Astrocyte (in vitro differentiated cells and primary cell): ENCODE data around the gene RASGRP1. TPM values are rescaled to one million over a fixed set of nuclear protein-coding genes. Genes with fewer than 3 reads are reported as not detected.
A peak's percentile ranks its signal among the peaks of the same experiment; 100 is the strongest.

ENCODE experiments used
- DNase-seq: peaks from one replicate; pipeline ENCODE4 v3.0.0-alpha.2; 2010; ENCODE audit warnings: low read depth
- FAIRE-seq: peaks from 2 replicates; lab custom pipeline; 2011; peaks lifted over from hg19 to GRCh38; lab: Jason Lieb, UNC
- H2AFZ ChIP-seq: 2 replicates; pipeline ENCODE4 v1.6.0; 2012; ENCODE audit warnings: low read depth, low read length, inconsistent platforms
- H3K27ac ChIP-seq: 2 replicates; pipeline ENCODE4 v1.5.1; 2011; ENCODE audit warnings: low read depth, low read length, inconsistent platforms
- H3K27me3 ChIP-seq: 2 replicates; pipeline ENCODE4 v1.6.0; 2011; ENCODE audit warnings: low read length, inconsistent platforms; ENCODE audit not compliant: insufficient read depth
- H3K36me3 ChIP-seq: 2 replicates; pipeline ENCODE4 v1.5.1; 2011; ENCODE audit warnings: low read length, inconsistent platforms; ENCODE audit not compliant: insufficient read depth
- H3K4me1 ChIP-seq: 2 replicates; pipeline ENCODE4 v1.5.1; 2011; ENCODE audit warnings: low read length, inconsistent platforms; ENCODE audit not compliant: insufficient read depth
- H3K4me2 ChIP-seq: 2 replicates; pipeline ENCODE4 v1.6.0; 2012; ENCODE audit warnings: low read length, inconsistent platforms
- H3K4me3 ChIP-seq: 2 replicates; pipeline ENCODE4 v1.5.1; 2011; ENCODE audit warnings: low read depth, mild to moderate bottlenecking, low read length, inconsistent platforms; ENCODE audit not compliant: insufficient read depth
- H3K79me2 ChIP-seq: 2 replicates; pipeline ENCODE4 v1.6.0; 2012; ENCODE audit warnings: mild to moderate bottlenecking, low read length, inconsistent platforms; ENCODE audit not compliant: insufficient read depth
- H3K9ac ChIP-seq: 2 replicates; pipeline ENCODE4 v1.6.0; 2012; ENCODE audit warnings: mild to moderate bottlenecking, low read length, inconsistent platforms
- H3K9me3 ChIP-seq: 2 replicates; pipeline ENCODE4 v1.5.1; 2012; ENCODE audit warnings: low read depth, mild to moderate bottlenecking, low read length, inconsistent platforms; ENCODE audit not compliant: insufficient read depth
- H4K20me1 ChIP-seq: 2 replicates; pipeline ENCODE4 v1.6.0; 2012; ENCODE audit warnings: low read length, inconsistent platforms; ENCODE audit not compliant: insufficient read depth
- H3K27ac Mint-ChIP-seq: one replicate; pipeline ENCODE4 v1.8.0; 2021; ENCODE audit warnings: mild to moderate bottlenecking, mixed read lengths; ENCODE audit not compliant: unreplicated experiment
- H3K27me3 Mint-ChIP-seq: one replicate; pipeline ENCODE4 v1.8.0; 2021; ENCODE audit warnings: low read depth, mixed read lengths; ENCODE audit not compliant: unreplicated experiment
- H3K36me3 Mint-ChIP-seq: one replicate; pipeline ENCODE4 v1.8.0; 2021; ENCODE audit warnings: low read depth, mixed read lengths; ENCODE audit not compliant: unreplicated experiment
- H3K4me1 Mint-ChIP-seq: one replicate; pipeline ENCODE4 v1.8.0; 2021; ENCODE audit warnings: low read depth, mixed read lengths; ENCODE audit not compliant: unreplicated experiment
- H3K4me3 Mint-ChIP-seq: one replicate; pipeline ENCODE4 v1.8.0; 2021; ENCODE audit warnings: mild to moderate bottlenecking, moderate library complexity, mixed read lengths; ENCODE audit not compliant: unreplicated experiment
- H3K9me3 Mint-ChIP-seq: one replicate; pipeline ENCODE4 v1.8.0; 2021; ENCODE audit warnings: mild to moderate bottlenecking, mixed read lengths; ENCODE audit not compliant: unreplicated experiment
- EZH2 ChIP-seq: IDR thresholded peaks from 2 replicates; pipeline ENCODE4 v1.6.1; 2012; ENCODE audit warnings: mild to moderate bottlenecking, low read length, inconsistent platforms; ENCODE audit not compliant: insufficient read depth
- total RNA-seq: library from RNA; stranded (reverse); gene quantifications from 2 replicates; pipeline ENCODE4 v1.2.1, GENCODE V29; 2021
- TF ChIP-seq, protein P1 (sequence below): IDR thresholded peaks from 2 replicates; pipeline ENCODE4 v1.5.1; 2011; ENCODE audit warnings: low read depth, mild to moderate bottlenecking, inconsistent platforms, low read length, moderate library complexity; ENCODE audit not compliant: insufficient read depth

RASGRP1 gene
- total RNA-seq, 1 donor from 2014 or later = 1.4 TPM

GRCh38 chr15:38547255-38547997 is 17.2 kb downstream of the RASGRP1 start:
- Mint-ChIP-seq H3K9me3 (no peaks in the 10 kb centered on the region), H3K4me3 (no peak overlapping the region), H3K4me1 (peaks cover 8% of the 10 kb centered on the region), H3K36me3 (no peaks in the 10 kb centered on the region), H3K27ac (no peak overlapping the region), H3K27me3 (no peaks in the 10 kb centered on the region)
- Histone ChIP-seq H3K36me3 (no peaks in the 10 kb centered on the region), H3K27ac (no peak overlapping the region), H3K4me2 (no peak overlapping the region), H3K27me3 (no peaks in the 10 kb centered on the region), H2AFZ (no peak overlapping the region), H3K79me2 (no peaks in the 10 kb centered on the region), H3K9me3 (no peaks in the 10 kb centered on the region), H3K4me3 (no peak overlapping the region), H3K9ac (no peak overlapping the region), H4K20me1 (no peaks in the 10 kb centered on the region), H3K4me1 (no peaks in the 10 kb centered on the region)
- no peak for FAIRE-seq
- peak; percentile 63 for DNase-seq
- no peak for TF ChIP-seq EZH2
- TF ChIP-seq, protein P1, sequence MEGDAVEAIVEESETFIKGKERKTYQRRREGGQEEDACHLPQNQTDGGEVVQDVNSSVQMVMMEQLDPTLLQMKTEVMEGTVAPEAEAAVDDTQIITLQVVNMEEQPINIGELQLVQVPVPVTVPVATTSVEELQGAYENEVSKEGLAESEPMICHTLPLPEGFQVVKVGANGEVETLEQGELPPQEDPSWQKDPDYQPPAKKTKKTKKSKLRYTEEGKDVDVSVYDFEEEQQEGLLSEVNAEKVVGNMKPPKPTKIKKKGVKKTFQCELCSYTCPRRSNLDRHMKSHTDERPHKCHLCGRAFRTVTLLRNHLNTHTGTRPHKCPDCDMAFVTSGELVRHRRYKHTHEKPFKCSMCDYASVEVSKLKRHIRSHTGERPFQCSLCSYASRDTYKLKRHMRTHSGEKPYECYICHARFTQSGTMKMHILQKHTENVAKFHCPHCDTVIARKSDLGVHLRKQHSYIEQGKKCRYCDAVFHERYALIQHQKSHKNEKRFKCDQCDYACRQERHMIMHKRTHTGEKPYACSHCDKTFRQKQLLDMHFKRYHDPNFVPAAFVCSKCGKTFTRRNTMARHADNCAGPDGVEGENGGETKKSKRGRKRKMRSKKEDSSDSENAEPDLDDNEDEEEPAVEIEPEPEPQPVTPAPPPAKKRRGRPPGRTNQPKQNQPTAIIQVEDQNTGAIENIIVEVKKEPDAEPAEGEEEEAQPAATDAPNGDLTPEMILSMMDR = no peak

GRCh38 chr15:38545179-38545578 is 19.4 kb downstream of the RASGRP1 start:
- no peaks in the 10 kb centered on the region for H4K20me1 ChIP-seq
- H3K27me3 Mint-ChIP-seq = no peaks in the 10 kb centered on the region
- H3K79me2 ChIP-seq = no peaks in the 10 kb centered on the region
- FAIRE-seq (no peak), DNase-seq (no peak)
- TF ChIP-seq, protein P1 = no peak
- TF ChIP-seq EZH2 = no peak
- no peaks in the 10 kb centered on the region for H3K4me1 ChIP-seq
- no peaks in the 10 kb centered on the region for H3K27me3 ChIP-seq
- no peak overlapping the region for H3K4me2 ChIP-seq
- no peaks in the 10 kb centered on the region for H3K9me3 Mint-ChIP-seq
- H3K36me3 ChIP-seq = no peaks in the 10 kb centered on the region
- H2AFZ ChIP-seq = no peak overlapping the region
- no peak overlapping the region for H3K27ac Mint-ChIP-seq
- H3K4me3 Mint-ChIP-seq = no peak overlapping the region
- H3K4me1 Mint-ChIP-seq = peaks cover 5% of the 10 kb centered on the region
- H3K36me3 Mint-ChIP-seq = no peaks in the 10 kb centered on the region
- no peak overlapping the region for H3K4me3 ChIP-seq
- H3K27ac ChIP-seq = no peak overlapping the region
- no peaks in the 10 kb centered on the region for H3K9me3 ChIP-seq
- no peak overlapping the region for H3K9ac ChIP-seq

GRCh38 chr15:38541026-38541425 is 23.6 kb downstream of the RASGRP1 start:
- FAIRE-seq (no peak), DNase-seq (no peak)
- H3K27ac ChIP-seq = no peak overlapping the region
- H4K20me1 ChIP-seq = no peaks in the 10 kb centered on the region
- H3K9me3 ChIP-seq = no peaks in the 10 kb centered on the region
- no peaks in the 10 kb centered on the region for H3K27me3 ChIP-seq
- no peaks in the 10 kb centered on the region for H3K36me3 ChIP-seq
- Mint-ChIP-seq H3K27ac (no peak overlapping the region), H3K4me1 (peaks cover 2% of the 10 kb centered on the region), H3K4me3 (no peak overlapping the region), H3K36me3 (no peaks in the 10 kb centered on the region), H3K9me3 (peaks cover 3% of the 10 kb centered on the region), H3K27me3 (no peaks in the 10 kb centered on the region)
- H2AFZ ChIP-seq = no peak overlapping the region
- H3K79me2 ChIP-seq = no peaks in the 10 kb centered on the region
- no peak overlapping the region for H3K9ac ChIP-seq
- H3K4me3 ChIP-seq = no peak overlapping the region
- H3K4me1 ChIP-seq = peaks cover 6% of the 10 kb centered on the region
- H3K4me2 ChIP-seq = no peak overlapping the region
- TF ChIP-seq, protein P1 = no peak
- no peak for TF ChIP-seq EZH2
